Endothelial cell of umbilical vein (primary cell): ENCODE results near the gene SPATA6L. TPM values are rescaled to one million over a fixed set of nuclear protein-coding genes. Genes with fewer than 3 reads are reported as not detected.
A peak's percentile ranks its signal among the peaks of the same experiment; 100 is the strongest.

Experiments
- Bru-seq: library from RNA; stranded (reverse); fragments of 400-500 nt; gene quantifications from one replicate; lab custom pipeline; 2021; lab: Mats Ljungman, UMichigan
- BruChase-seq, 2 experiments: library from RNA; stranded (reverse); fragments of 400-500 nt; gene quantifications; one replicate each; lab custom pipeline; 2021; lab: Mats Ljungman, UMichigan
- BruUV-seq: library from RNA; stranded (reverse); fragments of 400-500 nt; replicated peaks from 2 replicates; lab custom pipeline; 2021; lab: Mats Ljungman, UMichigan
- CTCF ChIA-PET: fragments of 300-600, 350-600 bp; sonication (Branson Sonifier 250); formaldehyde crosslinking; loops from one replicate; lab custom pipeline; 2021; ENCODE audit warnings: antibody characterized with exemption, inconsistent platforms; lab: Charles Lee
- POLR2A ChIA-PET: fragments of 300-600, 350-600 bp; sonication (Branson Sonifier 250); formaldehyde crosslinking; loops from one replicate; lab custom pipeline; 2021; ENCODE audit warnings: antibody characterized with exemption, inconsistent platforms; lab: Charles Lee
- DNase-seq: peaks from one replicate; pipeline ENCODE4 v3.0.0-alpha.2; 2011; ENCODE audit warnings: low read depth, low spot score
- FAIRE-seq: peaks from 2 replicates; lab custom pipeline; 2011; peaks lifted over from hg19 to GRCh38; lab: Jason Lieb, UNC
- H2AFZ ChIP-seq: 2 replicates; pipeline ENCODE4 v1.6.0; 2012; ENCODE audit warnings: low read depth, low read length, control low read depth, inconsistent platforms
- H3K27ac ChIP-seq: 2 replicates; pipeline ENCODE4 v1.5.1; 2011; ENCODE audit warnings: low read depth, mild to moderate bottlenecking, control low read depth, low read length, moderate library complexity; ENCODE audit not compliant: insufficient read depth
- H3K27me3 ChIP-seq, 2 experiments: 2 replicates each; pipeline versions ENCODE4 v1.6.0 to v1.6.1; 2011; ENCODE audit warnings: low read length in 2 of 2, mixed read lengths in 1 of 2; ENCODE audit not compliant: control insufficient read depth in 2 of 2, insufficient read depth in 2 of 2
- H3K36me3 ChIP-seq, 2 experiments: 2 replicates in 1 of 2; 3 replicates in 1 of 2; pipeline ENCODE4 v1.5.1; 2011; ENCODE audit warnings: low read length in 2 of 2, mild to moderate bottlenecking in 1 of 2, moderate library complexity in 1 of 2; ENCODE audit not compliant: control insufficient read depth in 2 of 2, insufficient read depth in 2 of 2; ENCODE audit errors: extremely low read depth in 1 of 2
- H3K4me1 ChIP-seq: 3 replicates; pipeline ENCODE4 v1.5.1; 2011; ENCODE audit warnings: mild to moderate bottlenecking, low read length; ENCODE audit not compliant: control insufficient read depth, insufficient read depth; ENCODE audit errors: extremely low read depth
- H3K4me2 ChIP-seq: 2 replicates; pipeline ENCODE4 v1.6.1; 2011; ENCODE audit warnings: low read length, control low read depth, mixed read lengths; ENCODE audit not compliant: insufficient read depth
- H3K4me3 ChIP-seq, 3 experiments: fragments of 200-600 bp in 1 of 3; sonication (generic), shearing (Covaris generic) in 1 of 3; replicated peaks in 1 of 3; 2 replicates each; pipeline ENCODE4 v1.5.1; 2011 to 2016; ENCODE audit warnings: control low read depth in 3 of 3, low read length in 3 of 3, mild to moderate bottlenecking in 2 of 3, inconsistent platforms in 1 of 3, low read depth in 1 of 3, moderate library complexity in 1 of 3; ENCODE audit not compliant: insufficient read depth in 1 of 3
- H3K79me2 ChIP-seq: 2 replicates; pipeline ENCODE4 v1.6.0; 2012; ENCODE audit warnings: low read length, inconsistent platforms; ENCODE audit not compliant: control insufficient read depth, insufficient read depth
- H3K9ac ChIP-seq: replicated peaks from 2 replicates; pipeline ENCODE3; 2011; ENCODE audit warnings: low read length, control low read depth; ENCODE audit not compliant: insufficient read depth; ENCODE audit errors: extremely low read depth
- H3K9me1 ChIP-seq: replicated peaks from 3 replicates; pipeline ENCODE4 v1.6.0; 2011; ENCODE audit warnings: mild to moderate bottlenecking, low read length; ENCODE audit not compliant: control insufficient read depth, insufficient read depth; ENCODE audit errors: extremely low read depth
- H3K9me3 ChIP-seq: replicated peaks from 2 replicates; pipeline ENCODE4 v1.5.1; 2012; ENCODE audit warnings: low read length, inconsistent platforms; ENCODE audit not compliant: control insufficient read depth, insufficient read depth
- H4K20me1 ChIP-seq: replicated peaks from 2 replicates; pipeline ENCODE3; 2011; ENCODE audit warnings: mild to moderate bottlenecking, low read length; ENCODE audit not compliant: control insufficient read depth, insufficient read depth; ENCODE audit errors: extremely low read depth
- EZH2 ChIP-seq: IDR thresholded peaks from 2 replicates; pipeline ENCODE4 v1.6.1; 2012; ENCODE audit warnings: borderline replicate concordance, low read depth, mild to moderate bottlenecking, moderate library complexity, low read length, inconsistent platforms; ENCODE audit not compliant: severe bottlenecking
- POLR2AphosphoS5 ChIP-seq: IDR thresholded peaks from 2 replicates; pipeline ENCODE4 v1.6.1; 2012; ENCODE audit warnings: low read depth, mild to moderate bottlenecking, control low read depth, low read length, moderate library complexity; ENCODE audit not compliant: insufficient read depth
- dilution Hi-C: fragments of 300-500 bp; cut with MboI; formaldehyde crosslinking; loops from one replicate; pipeline ENCODE4 v1.15.0; 2019; ENCODE audit warnings: low sequenced_read_pairs; ENCODE audit not compliant: extremely low pct_ligation_motif_present
- intact Hi-C: fragments of 100-400 bp; cut with micrococcal nuclease; formaldehyde crosslinking; loops from one replicate; pipeline ENCODE4 v1.10.0; 2022
- long read RNA-seq: library from polyadenylated mRNA; stranded (forward); transcript quantifications from one replicate; pipeline ENCODE4 v2.0.0, GENCODE V29; 2021
- polyA minus RNA-seq, 3 experiments: library from RNA; depleted of rRNA, polyadenylated mRNA; stranded (reverse); fragments of >200 nt; gene quantifications; 1 replicate in 1 of 3; 2 replicates in 2 of 3; pipeline ENCODE4 v1.2.3, GENCODE V29; 2011
- polyA plus RNA-seq, 4 experiments: library from polyadenylated mRNA; depleted of rRNA in 3 of 4; stranded (reverse) in 3 of 4; unstranded in 1 of 4; fragments of >200 nt; gene quantifications; 2 replicates each; pipeline versions ENCODE4 v1.2.1 to v1.2.3, GENCODE V29; 2011 to 2012; ENCODE audit warnings: missing spikeins in 1 of 4
- total RNA-seq: library from RNA; stranded (reverse); gene quantifications from 2 replicates; pipeline ENCODE4 v1.2.3, GENCODE V29; 2021
- TF ChIP-seq, protein P1 (sequence below): IDR thresholded peaks from 2 replicates; pipeline ENCODE4 v1.6.1; 2011; ENCODE audit not compliant: insufficient read depth, insufficient read length
- TF ChIP-seq, protein P2 (sequence below), 2 donors: IDR thresholded peaks; 1 replicate in 1 of 2; 2 replicates in 1 of 2; pipeline ENCODE4 v1.5.1; 2011; ENCODE audit warnings: low read length in 2 of 2, mild to moderate bottlenecking in 2 of 2, moderate library complexity in 2 of 2, control low read depth in 1 of 2, inconsistent platforms in 1 of 2, low read depth in 1 of 2; ENCODE audit not compliant: insufficient read depth in 1 of 2; ENCODE audit errors: extremely low read depth in 1 of 2

The SPATA6L gene, protein sequence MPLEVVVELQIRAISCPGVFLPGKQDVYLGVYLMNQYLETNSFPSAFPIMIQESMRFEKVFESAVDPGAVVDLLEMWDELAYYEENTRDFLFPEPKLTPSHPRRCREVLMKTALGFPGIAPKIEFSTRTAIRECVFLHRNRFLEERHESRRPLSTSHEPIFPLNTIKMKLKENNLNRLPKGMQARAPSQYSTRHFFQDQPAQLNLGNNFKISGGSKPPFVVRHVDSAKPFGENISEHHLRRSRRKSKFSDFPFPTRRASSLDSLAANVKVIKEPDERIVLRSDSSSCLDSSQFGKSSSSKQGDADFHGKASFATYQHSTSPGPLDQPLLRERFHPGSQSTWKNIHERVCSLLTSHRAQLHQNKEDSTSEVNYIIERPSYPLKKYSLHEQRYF
- total RNA-seq (1.5 and 1.6 TPM in 2 replicates), polyA plus RNA-seq (0.40 and 0.46 TPM in 2 replicates), polyA minus RNA-seq (1.4 and 3.7 TPM in 2 replicates), Bru-seq, nascent RNA (percentile 41 among the genes with signal in this experiment), BruChase-seq, experiment 1, labeled RNA remaining after a 6-hour chase (percentile 30 among the genes with signal in this experiment), BruChase-seq, experiment 2, labeled RNA remaining after a 2-hour chase (percentile 40 among the genes with signal in this experiment)
- 0.57 and 0.63 TPM in 2 replicates for polyA plus RNA-seq (2011; cell fraction: cytosol; rRNA removed)
- 2.6 and 2.8 TPM in 2 replicates for polyA plus RNA-seq (2011; cell fraction: nucleus; rRNA removed)
- 1.3 and 1.4 TPM in 2 replicates for polyA plus RNA-seq (2012)
- polyA minus RNA-seq (2011; cell fraction: cytosol; rRNA and poly(A)+ RNA removed), result not detected
- polyA minus RNA-seq (2011; cell fraction: nucleus; rRNA and poly(A)+ RNA removed), result 3.1 and 4.2 TPM in 2 replicates
- long read RNA-seq, partial matches to known transcripts, result 1 of 5 reads
- long read RNA-seq, other reads (novel, unspliced or antisense), result 3 of 5 reads

DNA sequence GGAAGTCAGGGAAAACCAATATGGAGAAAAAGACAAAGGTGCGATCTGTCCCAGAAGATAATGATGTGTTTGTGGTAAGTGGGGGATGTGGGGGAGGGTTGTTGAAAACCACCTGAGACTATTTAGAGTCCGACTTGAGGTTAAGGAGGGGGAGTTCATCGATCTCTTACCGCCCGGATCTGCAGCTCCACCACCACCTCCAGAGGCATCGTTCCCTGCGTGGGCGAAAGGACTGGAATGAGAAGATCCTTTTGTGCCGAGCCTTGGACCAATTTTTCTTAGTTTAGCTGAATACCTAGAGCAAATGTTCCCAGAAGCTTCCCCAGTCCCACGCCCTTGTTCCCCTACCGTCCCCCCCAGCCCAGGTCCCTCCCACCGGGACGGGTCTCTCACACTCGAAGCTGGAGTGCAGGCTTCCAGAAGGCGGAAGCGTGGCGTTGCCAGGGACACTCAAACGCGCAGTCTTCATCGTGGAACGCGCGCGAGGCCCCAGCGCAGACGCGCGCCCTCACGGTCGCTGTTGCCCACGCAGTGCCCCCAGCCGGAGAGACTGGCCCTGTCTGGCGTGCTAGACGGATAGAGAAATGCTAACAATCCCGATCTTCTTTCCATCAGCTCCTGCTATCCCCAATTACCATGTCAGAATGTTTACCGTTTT lies at the start of gene SPATA6L:
Gene SPATA6L (minus strand): TSS at position 439 of the 658 bp plus-strand sequence. CDS start 230 bp downstream, at position 209.
- Histone ChIP-seq H3K27ac (peak within 1 kb of the TSS; percentile 9), H3K4me1 (peaks cover 32% of the 10 kb centered on the region), H3K9ac (peak within 1 kb of the TSS; percentile 45), H2AFZ (peak within 1 kb of the TSS; percentile 92), H3K27me3 (peaks cover 0 to 4% of the 10 kb centered on the region in 2 experiments), H3K9me3 (no peaks in the 10 kb centered on the region), H3K4me3 (peak within 1 kb of the TSS; percentile 35 to 75 (median 58)), H3K4me2 (peak within 1 kb of the TSS; percentile 93), H4K20me1 (no peaks in the 10 kb centered on the region), H3K79me2 (no peaks in the 10 kb centered on the region), H3K36me3 (no peaks in the 10 kb centered on the region), H3K9me1 (no peaks in the 10 kb centered on the region)
- DNase-seq (peak; percentile 71), FAIRE-seq (peak; percentile 77)
- dilution Hi-C loops (no loop called here), intact Hi-C loops (no loop called here)
- POLR2A ChIA-PET, result interaction anchor here (1.7 kb wide), 1 partner anchor 13 kb away, joined by 5 read pairs; the partner anchor contains the start of gene CDC37L1
- TF ChIP-seq, protein P1, sequence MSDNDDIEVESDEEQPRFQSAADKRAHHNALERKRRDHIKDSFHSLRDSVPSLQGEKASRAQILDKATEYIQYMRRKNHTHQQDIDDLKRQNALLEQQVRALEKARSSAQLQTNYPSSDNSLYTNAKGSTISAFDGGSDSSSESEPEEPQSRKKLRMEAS, result peak; percentile 19
- TF ChIP-seq, protein P2, sequence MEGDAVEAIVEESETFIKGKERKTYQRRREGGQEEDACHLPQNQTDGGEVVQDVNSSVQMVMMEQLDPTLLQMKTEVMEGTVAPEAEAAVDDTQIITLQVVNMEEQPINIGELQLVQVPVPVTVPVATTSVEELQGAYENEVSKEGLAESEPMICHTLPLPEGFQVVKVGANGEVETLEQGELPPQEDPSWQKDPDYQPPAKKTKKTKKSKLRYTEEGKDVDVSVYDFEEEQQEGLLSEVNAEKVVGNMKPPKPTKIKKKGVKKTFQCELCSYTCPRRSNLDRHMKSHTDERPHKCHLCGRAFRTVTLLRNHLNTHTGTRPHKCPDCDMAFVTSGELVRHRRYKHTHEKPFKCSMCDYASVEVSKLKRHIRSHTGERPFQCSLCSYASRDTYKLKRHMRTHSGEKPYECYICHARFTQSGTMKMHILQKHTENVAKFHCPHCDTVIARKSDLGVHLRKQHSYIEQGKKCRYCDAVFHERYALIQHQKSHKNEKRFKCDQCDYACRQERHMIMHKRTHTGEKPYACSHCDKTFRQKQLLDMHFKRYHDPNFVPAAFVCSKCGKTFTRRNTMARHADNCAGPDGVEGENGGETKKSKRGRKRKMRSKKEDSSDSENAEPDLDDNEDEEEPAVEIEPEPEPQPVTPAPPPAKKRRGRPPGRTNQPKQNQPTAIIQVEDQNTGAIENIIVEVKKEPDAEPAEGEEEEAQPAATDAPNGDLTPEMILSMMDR (IDR thresholded peaks at IDR 0.05; ENCODE audit: extremely low read depth in 1 of 2, insufficient read depth in 1 of 2, low read depth in 1 of 2, low read length in 2 of 2), result peak; percentile 9 to 36
- TF ChIP-seq POLR2AphosphoS5 (no peak), EZH2 (no peak)
- TSS peak; percentile 36 for BruUV-seq
- CTCF ChIA-PET, result interaction anchor here (0.7 to 2.5 kb wide), 11 partner anchors 9 to 934 kb away, joined by 3 to 14 read pairs (median 3); partner anchors contain the start of gene CDC37L1
